HuH-7 (cell line): ENCODE results near the gene ANKRD13C.
"Not testable (repeated sequence)": the region's sequence is repeated elsewhere in the genome, so short reads cannot be mapped to it uniquely, and the experiment has no call there.

Source experiments
- DNase-seq: peaks from one replicate; pipeline ENCODE4 v3.0.0; 2011; ENCODE audit warnings: low spot score

The ANKRD13C gene, protein sequence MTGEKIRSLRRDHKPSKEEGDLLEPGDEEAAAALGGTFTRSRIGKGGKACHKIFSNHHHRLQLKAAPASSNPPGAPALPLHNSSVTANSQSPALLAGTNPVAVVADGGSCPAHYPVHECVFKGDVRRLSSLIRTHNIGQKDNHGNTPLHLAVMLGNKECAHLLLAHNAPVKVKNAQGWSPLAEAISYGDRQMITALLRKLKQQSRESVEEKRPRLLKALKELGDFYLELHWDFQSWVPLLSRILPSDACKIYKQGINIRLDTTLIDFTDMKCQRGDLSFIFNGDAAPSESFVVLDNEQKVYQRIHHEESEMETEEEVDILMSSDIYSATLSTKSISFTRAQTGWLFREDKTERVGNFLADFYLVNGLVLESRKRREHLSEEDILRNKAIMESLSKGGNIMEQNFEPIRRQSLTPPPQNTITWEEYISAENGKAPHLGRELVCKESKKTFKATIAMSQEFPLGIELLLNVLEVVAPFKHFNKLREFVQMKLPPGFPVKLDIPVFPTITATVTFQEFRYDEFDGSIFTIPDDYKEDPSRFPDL

DNA sequence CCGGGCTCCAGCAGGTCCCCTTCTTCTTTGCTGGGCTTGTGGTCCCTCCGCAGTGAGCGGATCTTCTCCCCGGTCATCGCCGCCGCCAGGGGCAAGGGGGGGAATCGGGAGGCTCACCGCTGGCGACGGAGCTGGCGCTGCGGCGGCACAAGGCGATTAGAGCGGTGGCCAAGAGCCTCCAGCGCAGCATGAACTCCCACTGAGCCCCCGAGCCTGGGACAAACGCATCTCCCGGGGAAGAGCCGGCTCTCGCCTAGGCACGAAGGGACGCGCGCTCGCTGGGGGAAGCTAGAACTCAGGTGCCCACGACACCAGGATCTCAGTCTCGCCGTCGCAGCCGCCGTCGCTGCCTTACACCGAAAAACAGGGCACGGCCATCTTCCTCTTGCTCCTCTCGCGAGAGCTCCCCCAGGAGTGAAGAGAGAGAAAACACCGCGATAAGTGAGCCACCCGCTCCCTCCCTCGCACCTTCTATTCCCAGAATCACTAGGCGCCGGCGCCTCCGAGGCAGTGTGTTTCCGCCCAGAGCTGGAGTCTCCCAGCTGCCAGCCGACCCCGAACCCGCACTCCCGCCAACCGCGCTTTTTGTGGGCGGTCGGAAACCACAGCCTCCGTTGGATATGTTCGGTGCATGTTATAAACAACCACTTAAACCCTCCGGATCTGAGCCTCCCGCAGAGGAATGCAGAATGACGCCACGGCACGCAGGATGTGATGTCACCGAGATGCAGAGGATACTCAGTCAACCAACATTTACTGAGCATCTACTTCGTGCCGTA, at the start of gene ANKRD13C:
TSS of gene ANKRD13C (minus strand) at position 391 of the 779 bp plus-strand sequence. CDS start at position 77, 314 bp downstream.
- peak; percentile 78 for DNase-seq

DNA sequence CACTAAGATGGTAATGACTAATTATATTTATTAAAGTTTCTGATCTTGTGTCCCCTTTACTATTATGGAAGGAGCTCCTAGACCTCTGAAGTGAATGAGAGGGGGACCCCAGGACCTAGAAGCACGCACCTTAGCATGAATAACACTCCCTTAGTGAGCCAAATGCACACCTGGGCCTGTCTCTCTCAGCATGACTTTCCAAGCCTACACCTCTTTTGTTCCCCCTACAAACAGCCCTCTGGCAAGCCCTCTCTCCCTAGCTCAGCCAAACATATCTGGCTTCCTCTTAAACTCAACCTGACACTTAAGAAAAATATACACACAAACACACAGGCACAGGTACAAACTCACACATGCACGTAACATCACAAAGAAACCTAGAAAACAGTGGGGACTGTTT, 49.2 kb upstream of the ANKRD13C start:
- DNase-seq = no peak

DNA sequence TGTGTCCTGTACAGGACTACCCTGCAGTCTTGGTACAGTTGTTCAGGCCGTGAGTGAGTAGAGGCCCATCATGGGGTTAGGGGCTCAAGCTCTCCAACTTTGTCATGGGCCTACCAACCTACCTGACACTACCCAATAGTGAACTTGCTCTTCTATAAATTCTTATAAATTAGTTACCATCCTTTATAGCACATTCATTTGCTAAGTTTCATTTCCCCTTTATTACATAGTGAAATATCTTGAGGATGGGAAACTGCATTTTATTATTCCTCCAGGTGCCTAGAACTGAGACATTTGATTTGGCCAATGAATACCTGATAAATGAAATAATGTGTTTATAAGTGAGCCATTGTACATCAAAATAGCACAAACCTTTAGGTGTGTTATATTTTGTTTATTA, 47.5 kb upstream of the ANKRD13C start:
- no peak for DNase-seq

DNA sequence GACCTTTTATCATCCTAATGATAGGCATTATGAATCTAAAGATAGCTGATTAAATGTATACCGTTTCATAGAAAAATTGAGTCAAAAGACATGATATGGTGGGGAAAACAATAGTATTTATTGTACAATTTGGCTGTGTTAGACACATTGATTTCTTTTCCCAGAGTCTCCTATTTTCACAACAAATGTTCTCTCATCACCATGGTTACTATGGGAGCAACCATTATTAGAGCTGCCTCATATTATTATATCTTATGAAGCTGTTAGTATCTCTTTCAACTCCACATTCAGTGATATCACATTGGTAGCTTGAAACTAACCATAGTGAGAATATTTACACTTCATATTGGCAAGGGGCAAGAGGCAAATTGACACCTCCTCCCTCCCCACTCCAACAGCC, 45.8 kb upstream of the ANKRD13C start:
- DNase-seq = no peak

DNA sequence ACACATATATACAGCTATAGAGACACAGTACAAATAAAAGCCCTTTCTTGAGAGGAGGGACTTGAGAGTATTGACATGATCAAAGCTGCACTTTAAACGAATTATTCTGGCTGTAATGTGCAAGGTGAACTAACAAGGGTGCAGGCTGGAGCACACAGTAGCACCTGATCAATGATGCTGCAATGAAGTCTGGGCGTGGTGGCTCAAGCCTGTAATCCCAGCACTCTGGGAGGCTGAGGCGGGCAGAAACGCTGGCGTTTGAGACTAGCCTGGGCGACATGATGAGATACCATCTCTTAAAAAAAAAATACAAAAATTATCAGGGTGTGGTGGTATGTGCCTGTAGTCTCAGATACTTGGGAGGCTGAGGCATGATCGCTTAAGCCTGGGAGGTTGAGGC, 42.5 kb upstream of the ANKRD13C start:
- DNase-seq = no peak

DNA sequence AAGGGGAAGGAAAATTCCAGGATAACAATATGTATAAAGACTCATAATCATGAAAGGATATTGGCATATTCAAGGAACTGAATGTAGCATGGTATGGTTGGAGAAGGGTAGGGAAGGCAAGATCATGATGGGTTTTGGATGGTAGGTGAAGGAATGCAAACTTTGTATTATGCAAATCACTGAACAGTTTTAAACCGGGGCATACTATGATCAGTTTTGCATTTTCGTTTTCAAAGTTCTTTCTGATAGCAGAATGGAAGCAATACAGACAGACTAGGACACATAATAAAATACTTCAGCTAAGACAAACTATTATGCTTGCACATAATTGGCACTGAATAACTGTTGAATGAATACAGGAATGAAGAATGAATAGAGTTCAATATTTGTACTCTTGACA, 42.1 kb upstream of the ANKRD13C start:
- DNase-seq = no peak

DNA sequence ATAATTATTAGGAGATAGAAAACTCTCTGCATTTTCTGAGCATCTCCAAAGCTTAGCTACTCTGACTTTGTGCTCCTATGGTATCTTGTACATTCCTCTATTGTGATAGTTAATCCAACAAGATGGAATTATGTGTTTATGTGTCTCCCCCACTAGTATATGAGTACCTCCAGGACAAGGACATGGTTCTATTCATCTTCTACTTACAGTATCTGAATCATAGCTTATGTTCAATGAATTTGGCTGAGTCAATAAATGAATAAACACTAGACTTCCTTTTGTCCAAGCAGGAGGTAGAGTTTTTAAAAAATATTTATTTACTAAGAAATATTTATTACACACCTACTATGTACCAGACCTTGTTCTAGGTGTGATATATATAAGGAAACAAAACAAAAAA, 38.1 kb upstream of the ANKRD13C start:
- DNase-seq = no peak

DNA sequence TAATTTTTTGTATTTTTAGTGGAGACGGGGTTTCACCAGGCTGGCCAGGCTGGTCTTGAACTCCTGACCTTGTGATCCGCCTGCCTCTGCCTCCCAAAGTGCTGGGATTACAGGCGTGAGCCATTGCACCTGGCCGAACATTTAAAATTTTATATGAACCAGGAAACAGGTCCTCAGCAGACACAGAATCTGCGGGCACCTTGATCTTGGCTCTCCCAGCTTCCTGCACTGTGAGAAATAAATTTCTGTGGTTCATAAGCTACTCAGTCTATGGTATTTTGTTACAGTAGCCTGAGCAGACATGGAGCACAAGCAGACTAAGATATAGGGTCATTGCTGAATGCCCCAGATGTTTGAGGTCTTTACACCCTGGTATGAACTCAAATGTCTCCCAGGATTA, 33.0 kb upstream of the ANKRD13C start:
- no peak for DNase-seq

DNA sequence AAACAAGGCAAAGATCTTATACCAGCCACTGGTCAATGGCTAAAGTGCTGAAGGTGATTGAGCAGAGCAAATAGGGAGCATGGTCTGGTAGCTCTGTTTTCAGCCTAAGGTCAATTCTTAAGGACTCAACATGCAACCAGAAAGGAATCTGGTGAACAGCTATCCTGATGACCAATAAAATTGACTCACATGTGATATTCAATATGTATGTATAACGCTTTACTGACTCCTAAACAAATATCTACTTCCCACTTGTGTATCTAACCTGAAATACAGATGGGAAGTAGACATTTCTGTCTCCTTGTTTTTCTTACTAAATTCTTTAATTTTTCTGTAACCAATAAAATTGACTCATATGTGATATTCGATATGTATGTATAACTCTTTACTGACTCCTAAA, 31.6 kb upstream of the ANKRD13C start:
- no peak for DNase-seq

DNA sequence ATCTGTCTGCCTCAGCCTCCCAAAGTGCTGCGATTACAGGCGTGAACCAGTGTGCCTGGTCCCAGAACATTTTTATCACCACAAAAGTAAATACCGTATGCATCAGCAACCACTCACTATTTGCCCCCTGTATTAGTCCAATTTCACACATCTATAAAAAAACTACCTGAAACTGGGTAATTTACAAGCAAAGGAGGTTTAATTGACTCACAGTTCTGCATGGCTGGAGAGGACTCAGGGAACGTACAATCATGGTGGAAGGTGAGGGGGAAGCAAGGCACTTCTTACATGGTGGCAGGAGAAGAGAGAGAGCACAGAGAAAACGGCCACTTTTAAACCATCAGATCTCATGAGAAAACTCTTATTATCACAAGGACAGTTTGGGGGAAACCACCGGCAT, 31.0 kb upstream of the ANKRD13C start:
- DNase-seq = no peak

DNA sequence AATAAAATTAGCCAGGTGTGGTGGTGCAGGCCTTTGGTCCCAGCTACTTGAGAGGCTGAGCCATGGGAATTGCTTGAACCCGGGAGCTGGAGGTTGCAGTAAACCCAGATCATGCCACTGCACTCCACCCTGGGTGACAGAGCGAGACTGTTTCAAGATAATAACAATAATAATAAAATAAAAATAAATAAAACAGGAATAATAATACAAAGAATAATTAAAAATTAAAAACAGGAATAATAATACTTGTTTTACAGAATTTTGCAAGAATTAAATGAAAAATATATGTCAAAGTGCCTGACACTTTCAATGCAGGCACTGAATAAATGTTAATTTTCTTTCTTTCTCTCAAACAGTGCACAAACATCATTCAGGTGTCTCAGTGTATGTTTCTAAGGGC, 30.0 kb upstream of the ANKRD13C start:
- DNase-seq = no peak

DNA sequence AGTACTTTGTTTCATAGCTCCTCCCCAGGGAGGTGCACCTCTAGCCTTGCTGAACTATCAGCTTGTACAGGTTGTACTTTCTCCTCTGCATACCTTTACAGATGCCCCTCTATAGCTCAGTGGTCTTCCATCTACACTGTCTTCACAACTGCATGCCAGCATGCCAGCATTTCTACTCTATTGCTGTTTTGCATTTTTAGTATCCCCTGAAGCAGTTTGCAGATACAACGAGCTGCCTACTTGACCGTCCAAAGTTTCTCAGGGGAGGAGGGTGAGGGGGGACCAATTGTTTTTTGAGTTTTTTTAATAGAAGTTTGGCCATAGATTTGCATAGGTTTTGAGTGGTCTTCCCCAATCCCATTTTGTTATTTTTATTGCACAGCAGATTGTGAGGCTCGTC, 29.0 kb upstream of the ANKRD13C start:
- no peak for DNase-seq

DNA sequence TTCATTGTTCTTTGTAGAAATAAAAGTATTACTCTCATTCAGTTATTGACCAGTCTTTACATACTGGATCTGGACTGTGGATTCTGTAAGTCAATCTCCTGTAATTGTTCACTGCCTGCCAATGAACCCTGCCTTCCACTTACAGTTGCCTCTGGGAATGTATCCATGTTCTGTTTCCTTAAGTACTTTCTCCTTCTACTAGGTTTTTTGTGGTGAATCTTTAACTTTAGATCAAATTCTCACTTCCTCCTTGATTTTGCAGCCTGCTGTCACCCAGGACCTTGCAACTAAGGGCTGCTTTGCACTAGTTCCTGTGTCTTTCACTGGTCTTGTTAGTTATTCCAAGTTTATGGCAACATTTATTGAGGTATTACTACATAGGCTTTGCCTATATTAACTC, 28.2 kb upstream of the ANKRD13C start:
- no peak for DNase-seq

DNA sequence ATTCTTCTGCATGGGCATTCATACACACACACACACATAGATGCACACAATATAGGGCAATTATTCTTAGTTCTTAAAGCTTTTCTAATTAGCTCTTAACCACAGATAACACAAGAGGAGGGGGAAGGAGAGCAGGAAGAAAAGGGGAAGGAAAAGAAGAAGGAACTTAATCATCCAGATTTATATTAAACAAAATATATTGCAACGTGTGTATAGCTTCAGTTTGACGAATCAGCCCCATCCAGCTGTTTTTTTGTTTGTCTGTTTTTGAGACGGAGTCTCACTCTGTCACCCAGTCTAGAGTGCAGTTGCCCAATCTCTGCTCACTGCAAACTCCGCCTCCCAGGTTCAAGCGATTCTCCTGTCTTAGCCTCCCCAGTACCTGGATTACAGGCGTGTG, 21.7 kb upstream of the ANKRD13C start:
- no peak for DNase-seq

DNA sequence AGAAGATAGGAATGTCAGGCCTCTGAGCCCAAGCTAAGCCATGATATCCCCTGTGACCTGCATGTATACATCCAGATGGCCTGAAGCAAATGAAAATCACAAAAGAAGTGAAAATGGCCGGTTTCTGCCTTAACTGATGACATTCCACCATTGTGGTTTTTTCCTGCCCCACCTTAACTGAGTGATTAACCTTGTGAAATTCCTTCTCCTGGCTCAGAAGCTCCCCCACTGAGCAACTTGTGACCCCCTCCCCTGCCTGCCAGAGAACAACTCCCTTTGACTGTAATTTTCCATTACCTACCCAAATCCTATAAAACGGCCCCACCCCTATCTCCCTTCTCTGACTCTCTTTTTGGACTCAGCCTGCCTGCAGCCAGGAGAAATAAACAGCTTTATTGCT, 19.1 kb upstream of the ANKRD13C start:
- not testable (repeated sequence) for DNase-seq

DNA sequence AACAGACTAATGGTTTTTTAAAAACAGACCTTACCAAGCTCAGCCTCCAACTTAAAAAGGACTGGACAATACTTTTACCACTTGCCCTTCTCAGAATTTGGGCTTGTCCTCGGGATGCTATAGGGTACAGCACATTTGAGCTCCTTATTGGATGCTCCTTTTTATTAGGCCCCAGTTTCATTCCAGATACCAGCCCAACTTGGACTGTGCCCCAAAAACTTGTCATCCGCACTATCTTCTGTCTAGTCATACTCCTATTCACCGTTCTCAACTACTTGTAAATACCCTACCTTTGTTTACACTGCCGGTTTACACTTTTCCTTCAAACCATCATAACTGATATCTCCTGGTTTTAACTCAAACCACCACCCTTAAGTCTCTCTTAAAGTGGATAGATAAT, 17.9 kb upstream of the ANKRD13C start:
- DNase-seq = no peak

DNA sequence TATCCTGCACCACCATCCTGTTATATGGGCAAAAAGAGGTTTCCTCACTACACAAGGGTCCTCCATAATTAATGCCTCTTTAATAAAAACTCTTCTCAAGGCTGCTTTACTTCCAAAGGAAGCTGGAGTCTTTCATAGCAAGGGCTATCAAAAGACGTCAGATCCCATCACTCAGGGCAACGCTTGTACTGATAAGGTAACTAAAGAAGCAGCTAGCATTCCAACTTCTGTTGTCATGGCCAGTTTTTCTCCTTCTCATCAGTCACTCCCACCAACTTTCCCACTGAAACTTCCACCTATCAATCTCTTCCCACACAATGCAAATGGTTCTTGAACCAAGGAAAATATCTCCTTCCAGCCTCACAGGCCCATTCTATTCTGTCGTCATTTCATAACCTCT, 17.1 kb upstream of the ANKRD13C start:
- DNase-seq = not testable (repeated sequence)

DNA sequence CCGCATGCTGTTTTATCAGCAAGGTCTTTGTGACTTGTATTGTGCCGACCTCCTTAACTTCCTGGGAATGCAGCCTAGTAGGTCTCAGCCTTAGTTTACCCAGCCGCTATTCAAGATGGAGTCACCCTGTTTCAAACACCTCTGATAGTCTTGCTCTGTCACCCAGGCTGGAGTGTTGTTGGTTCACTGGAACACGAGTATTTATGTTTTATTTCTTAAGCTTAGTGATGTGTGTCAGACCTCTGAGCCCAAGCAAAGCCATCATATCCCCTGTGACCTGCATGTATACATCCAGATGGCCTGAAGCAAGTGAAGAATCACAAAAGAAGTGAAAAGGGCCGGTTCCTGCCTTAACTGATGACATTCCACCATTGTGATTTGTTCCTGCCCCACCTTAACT, 12.9 kb upstream of the ANKRD13C start:
- not testable (repeated sequence) for DNase-seq

DNA sequence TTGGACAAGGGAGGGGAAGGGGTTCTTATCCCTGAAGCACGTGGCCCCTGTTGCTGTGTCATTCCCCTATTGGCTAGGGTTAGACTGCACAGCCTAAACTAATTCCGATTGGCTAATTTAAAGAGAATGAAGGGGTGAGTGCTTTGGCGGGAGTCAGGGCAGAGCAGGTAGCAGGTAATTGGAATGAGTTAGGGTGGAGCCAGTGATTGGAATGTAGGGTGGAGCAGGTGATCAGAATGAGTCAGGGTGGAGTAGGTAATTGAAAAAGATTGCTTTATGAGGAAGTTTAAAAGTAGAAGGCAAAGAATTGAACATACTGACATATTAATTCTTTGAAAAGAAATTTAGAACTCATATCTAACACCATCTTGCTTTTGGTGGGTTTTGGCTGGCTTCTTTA, 12.5 kb upstream of the ANKRD13C start:
- DNase-seq = not testable (repeated sequence)

DNA sequence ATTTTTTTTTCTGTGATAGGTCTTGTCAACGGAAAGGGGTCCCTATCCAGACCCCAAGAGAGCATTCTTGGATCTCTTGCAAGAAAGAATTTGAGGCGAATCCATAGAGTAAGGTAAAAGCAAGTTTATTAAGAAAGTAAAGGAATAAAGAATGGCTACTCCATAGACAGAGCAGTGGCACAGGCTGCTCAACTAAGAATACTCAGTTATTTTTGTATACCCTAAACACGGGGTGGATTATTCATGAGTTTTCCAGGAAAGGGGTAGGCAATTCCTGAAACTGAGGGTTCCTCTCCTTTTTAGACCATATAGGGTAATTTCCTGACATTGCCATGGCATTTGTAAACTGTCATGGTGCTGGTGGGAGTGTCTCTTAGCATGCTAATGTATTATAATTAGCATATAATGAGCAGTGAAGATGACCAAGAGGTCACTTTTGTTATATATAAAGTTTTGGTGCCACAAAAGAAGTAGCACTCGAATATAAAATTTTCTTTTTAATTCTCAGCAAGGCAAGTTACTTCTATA, 12.0 kb upstream of the ANKRD13C start:
- not testable (repeated sequence) for DNase-seq

DNA sequence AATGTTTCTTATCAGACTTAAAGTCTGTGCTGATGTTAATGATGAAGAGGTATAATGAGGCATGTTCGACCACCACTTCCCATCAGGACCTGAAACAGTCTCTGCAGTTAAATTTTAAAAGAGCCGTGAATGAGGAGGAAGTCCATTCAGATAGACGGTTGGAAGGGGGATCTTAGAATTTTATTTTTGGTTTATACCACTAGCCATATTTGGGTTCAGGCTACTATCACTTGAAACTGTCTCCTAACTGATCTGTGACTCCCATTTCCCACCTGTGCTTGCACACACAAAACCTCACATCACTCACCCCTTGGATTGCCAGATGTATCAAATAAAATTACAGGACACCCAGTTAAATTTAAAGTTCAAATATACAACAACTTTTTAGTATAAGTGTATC, 9.9 kb upstream of the ANKRD13C start:
- no peak for DNase-seq

DNA sequence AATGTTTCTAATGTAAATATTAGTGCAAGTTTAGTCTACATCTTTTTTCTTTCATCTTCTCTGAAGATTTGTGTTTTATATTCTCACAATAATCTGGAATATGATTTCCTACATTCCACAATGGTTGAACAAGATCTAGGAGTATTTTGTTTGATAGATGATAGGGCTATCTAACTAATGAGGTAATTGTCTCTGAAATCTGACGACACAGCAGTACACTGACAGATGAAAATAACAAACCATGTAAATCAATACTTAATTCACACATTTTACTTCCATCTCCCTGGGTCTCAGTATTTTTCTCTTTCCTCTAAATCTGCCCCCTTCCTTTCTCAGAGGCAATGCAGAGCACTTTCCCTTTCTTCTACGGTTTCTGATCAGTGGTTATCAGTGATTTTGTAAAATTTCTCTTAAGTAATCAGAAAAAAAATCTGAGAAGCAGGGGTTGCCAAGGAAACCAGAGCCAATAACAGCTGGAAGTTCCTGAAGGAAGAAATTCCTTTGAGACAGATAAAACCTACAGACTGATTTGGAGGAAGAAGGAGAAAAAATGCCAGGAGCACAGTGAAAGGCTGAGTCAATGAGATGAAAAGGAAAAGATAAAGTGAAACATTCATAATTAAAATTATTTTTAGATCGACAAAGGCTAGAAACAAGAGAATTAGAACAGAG, 7.3 kb upstream of the ANKRD13C start:
- DNase-seq = no peak
